AG04449 (cell line): Measurements from ENCODE around the gene GPX5.

Experiments
- CTCF ChIA-PET: fragments of 350-600 bp; formaldehyde crosslinking; extraction: SDS; loops from one replicate; lab custom pipeline; 2021; ENCODE audit warnings: antibody characterized with exemption; lab: Yijun Ruan, JAX
- POLR2A ChIA-PET: fragments of 400-600, 350-600 bp; formaldehyde crosslinking; extraction: SDS; loops from one replicate; lab custom pipeline; 2020; ENCODE audit warnings: antibody characterized with exemption, inconsistent platforms; lab: Yijun Ruan, JAX
- DNase-seq: peaks from one replicate; pipeline ENCODE4 v3.0.0-alpha.2; 2010; ENCODE audit warnings: low read depth, low spot score
- H3K4me3 ChIP-seq: 2 replicates; pipeline ENCODE4 v1.5.1; 2011; ENCODE audit warnings: low read depth, mild to moderate bottlenecking, control low read depth, low read length
- CTCF ChIP-seq: IDR thresholded peaks from one replicate; pipeline ENCODE4 v1.5.1; 2011; ENCODE audit warnings: mild to moderate bottlenecking, moderate library complexity, low read length, control low read depth, inconsistent platforms; ENCODE audit not compliant: insufficient read depth; ENCODE audit errors: missing control alignments

GPX5 gene, protein sequence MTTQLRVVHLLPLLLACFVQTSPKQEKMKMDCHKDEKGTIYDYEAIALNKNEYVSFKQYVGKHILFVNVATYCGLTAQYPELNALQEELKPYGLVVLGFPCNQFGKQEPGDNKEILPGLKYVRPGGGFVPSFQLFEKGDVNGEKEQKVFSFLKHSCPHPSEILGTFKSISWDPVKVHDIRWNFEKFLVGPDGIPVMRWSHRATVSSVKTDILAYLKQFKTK

GRCh38 chr6:28525496-28526039 is at the start of gene GPX5:
TSS of gene GPX5 (plus strand) at chr6:28525881. CDS start at chr6:28526014, 133 bp downstream.
- no peak within 1 kb of the TSS for H3K4me3 ChIP-seq
- TF ChIP-seq CTCF = no peak
- no peak for DNase-seq
- POLR2A ChIA-PET = no interaction called here
- CTCF ChIA-PET = no interaction called here

- TF ChIP-seq CTCF = no peak
- CTCF ChIA-PET = no interaction called here
- DNase-seq = no peak
- POLR2A ChIA-PET = no interaction called here
- H3K4me3 ChIP-seq = no peak overlapping the region
These were observed 47.2 kb upstream of the GPX5 start for GRCh38 chr6:28478518-28478917.

DNA sequence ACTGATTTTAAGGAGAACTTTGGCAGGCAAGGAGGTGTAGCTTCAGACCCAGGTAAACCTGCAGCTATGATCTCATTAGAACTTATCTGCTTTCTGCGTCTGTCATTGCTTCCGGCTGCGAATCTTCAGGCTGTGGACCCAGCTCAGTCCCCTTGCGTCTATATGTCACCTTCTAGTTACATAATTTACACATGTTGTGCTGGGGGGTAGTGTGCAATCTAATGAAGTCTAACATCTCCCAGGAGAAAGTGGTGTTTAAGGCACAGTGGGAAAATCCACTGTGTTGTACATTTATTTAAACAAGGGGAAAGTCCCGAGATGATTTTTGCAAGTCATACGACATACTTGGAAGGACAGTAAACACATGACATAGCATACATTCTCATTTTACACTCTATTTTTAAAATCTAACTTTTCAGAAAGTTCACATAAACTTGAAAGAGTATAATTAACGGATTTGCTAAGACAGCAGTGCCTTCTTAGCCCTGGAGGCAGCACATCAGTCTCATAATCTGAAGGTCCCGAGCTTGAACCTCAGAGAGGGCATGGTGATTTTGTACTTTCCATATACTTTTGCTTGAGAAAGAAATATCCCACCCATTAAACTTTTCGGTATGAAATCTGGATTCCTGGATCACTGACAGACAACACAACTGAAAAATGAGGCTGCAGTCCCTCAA is 45.3 kb upstream of the GPX5 start:
- ChIA-PET CTCF (interaction anchor here (0.7 kb wide), 1 partner anchor 19 kb away, joined by 3 read pairs; no protein-coding TSS in a partner anchor), POLR2A (no interaction called here)
- no peak for TF ChIP-seq CTCF
- no peak overlapping the region for H3K4me3 ChIP-seq
- no peak for DNase-seq

GRCh38 chr6:28485482-28485881 is 40.2 kb upstream of the GPX5 start:
- POLR2A ChIA-PET = no interaction called here
- H3K4me3 ChIP-seq = no peak overlapping the region
- CTCF ChIA-PET = no interaction called here
- TF ChIP-seq CTCF = no peak
- DNase-seq = no peak

- H3K4me3 ChIP-seq = no peak overlapping the region
- CTCF ChIA-PET = no interaction called here
- POLR2A ChIA-PET = no interaction called here
- no peak for DNase-seq
- TF ChIP-seq CTCF = no peak
These were observed 39.1 kb upstream of the GPX5 start for GRCh38 chr6:28486533-28486932.

- H3K4me3 ChIP-seq = no peak overlapping the region
- ChIA-PET CTCF (no interaction called here), POLR2A (no interaction called here)
- no peak for DNase-seq
- no peak for TF ChIP-seq CTCF
These were observed 38.5 kb upstream of the GPX5 start for GRCh38 chr6:28486988-28487742.
